ENCODE results near the gene HSF2.

HSF2 gene

DNA sequence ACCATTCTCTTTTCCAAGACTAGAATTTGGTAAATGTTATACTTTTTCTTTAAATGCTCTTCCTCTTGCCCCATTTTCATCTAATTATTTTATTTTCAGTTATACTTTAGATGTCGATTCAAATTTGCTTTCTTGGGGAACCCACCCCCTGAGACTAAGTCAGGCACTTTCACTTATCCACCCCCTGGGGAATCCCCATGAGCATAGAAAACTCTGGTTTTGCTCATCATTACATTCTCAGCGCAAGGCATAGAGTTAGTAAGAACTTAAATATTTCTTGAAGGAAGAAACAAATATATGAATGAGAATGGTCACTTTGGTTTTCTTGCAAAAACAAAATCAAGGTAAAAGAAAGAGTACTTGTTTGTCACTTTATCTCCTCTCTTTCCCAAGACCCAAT lies 25.1 kb upstream of the HSF2 start:
- Histone ChIP-seq H3K9me2 (replicated peaks; ENCODE audit: control insufficient read depth, low read length) (no peaks in the 10 kb centered on the region), H3K27me3 (ENCODE audit: control insufficient read depth, low read length) (peaks cover 5% of the 10 kb centered on the region; the same call in 1 of the 2 replicates), H3K9me3 (ENCODE audit: control insufficient read depth, insufficient read depth, low read length) (no peaks in the 10 kb centered on the region), H3K4me3 (ENCODE audit: low read length) (no peak overlapping the region), H4K20me1 (ENCODE audit: control insufficient read depth, insufficient read depth, low read depth, low read length) (no peaks in the 10 kb centered on the region), H3F3A (ENCODE audit: control insufficient read depth, insufficient read depth) (no peaks in the 10 kb centered on the region), H3K36me3 (ENCODE audit: control insufficient read depth, low read length) (no peaks in the 10 kb centered on the region), H3K4me2 (ENCODE audit: low read length) (no peak overlapping the region), H3K27ac (ENCODE audit: low read depth, low read length) (no peak overlapping the region), H3K4me1 (ENCODE audit: control insufficient read depth, low read length) (no peaks in the 10 kb centered on the region), H3K79me2 (ENCODE audit: control insufficient read depth, low read length) (no peaks in the 10 kb centered on the region)
- no peak for TF ChIP-seq EZH2phosphoT487 (IDR thresholded peaks at IDR 0.05; ENCODE audit: borderline replicate concordance, low read length)
- TF ChIP-seq, protein P1, sequence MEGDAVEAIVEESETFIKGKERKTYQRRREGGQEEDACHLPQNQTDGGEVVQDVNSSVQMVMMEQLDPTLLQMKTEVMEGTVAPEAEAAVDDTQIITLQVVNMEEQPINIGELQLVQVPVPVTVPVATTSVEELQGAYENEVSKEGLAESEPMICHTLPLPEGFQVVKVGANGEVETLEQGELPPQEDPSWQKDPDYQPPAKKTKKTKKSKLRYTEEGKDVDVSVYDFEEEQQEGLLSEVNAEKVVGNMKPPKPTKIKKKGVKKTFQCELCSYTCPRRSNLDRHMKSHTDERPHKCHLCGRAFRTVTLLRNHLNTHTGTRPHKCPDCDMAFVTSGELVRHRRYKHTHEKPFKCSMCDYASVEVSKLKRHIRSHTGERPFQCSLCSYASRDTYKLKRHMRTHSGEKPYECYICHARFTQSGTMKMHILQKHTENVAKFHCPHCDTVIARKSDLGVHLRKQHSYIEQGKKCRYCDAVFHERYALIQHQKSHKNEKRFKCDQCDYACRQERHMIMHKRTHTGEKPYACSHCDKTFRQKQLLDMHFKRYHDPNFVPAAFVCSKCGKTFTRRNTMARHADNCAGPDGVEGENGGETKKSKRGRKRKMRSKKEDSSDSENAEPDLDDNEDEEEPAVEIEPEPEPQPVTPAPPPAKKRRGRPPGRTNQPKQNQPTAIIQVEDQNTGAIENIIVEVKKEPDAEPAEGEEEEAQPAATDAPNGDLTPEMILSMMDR (IDR thresholded peaks at IDR 0.05; ENCODE audit: low read depth, low read length, poor library complexity, severe bottlenecking): no peak

DNA sequence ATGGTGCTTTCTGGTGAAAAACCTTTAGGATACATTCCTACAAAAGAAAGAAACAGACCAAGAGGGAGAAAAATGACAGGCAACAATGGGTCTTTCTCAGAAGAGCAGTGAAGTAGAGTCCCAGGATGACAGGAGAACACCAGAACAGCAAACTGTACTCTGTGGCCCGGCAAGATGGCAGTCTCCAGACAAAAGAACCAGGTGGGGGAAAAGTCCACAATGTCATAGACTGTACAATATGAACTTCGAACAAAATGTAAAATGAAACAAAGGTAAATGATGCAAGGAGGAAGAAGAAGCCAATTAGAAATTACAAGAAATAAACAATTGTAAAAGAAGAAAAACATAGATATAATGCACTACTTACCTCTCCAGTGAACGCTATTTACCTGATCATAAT lies 23.2 kb upstream of the HSF2 start:
- H3K27me3 ChIP-seq (ENCODE audit: control insufficient read depth, low read length): peaks cover 5% of the 10 kb centered on the region; the same call in 1 of the 2 replicates
- H3K4me2 ChIP-seq (ENCODE audit: low read length): no peak overlapping the region
- no peaks in the 10 kb centered on the region for H3F3A ChIP-seq (ENCODE audit: control insufficient read depth, insufficient read depth)
- H3K4me3 ChIP-seq (ENCODE audit: low read length): no peak overlapping the region
- no peaks in the 10 kb centered on the region for H3K79me2 ChIP-seq (ENCODE audit: control insufficient read depth, low read length)
- no peaks in the 10 kb centered on the region for H3K4me1 ChIP-seq (ENCODE audit: control insufficient read depth, low read length)
- H3K27ac ChIP-seq (ENCODE audit: low read depth, low read length): no peak overlapping the region
- no peaks in the 10 kb centered on the region for H4K20me1 ChIP-seq (ENCODE audit: control insufficient read depth, insufficient read depth, low read depth, low read length)
- H3K9me3 ChIP-seq (ENCODE audit: control insufficient read depth, insufficient read depth, low read length): no peaks in the 10 kb centered on the region
- TF ChIP-seq EZH2phosphoT487 (IDR thresholded peaks at IDR 0.05; ENCODE audit: borderline replicate concordance, low read length): no peak
- TF ChIP-seq, protein P1 (IDR thresholded peaks at IDR 0.05; ENCODE audit: low read depth, low read length, poor library complexity, severe bottlenecking): no peak
- no peaks in the 10 kb centered on the region for H3K36me3 ChIP-seq (ENCODE audit: control insufficient read depth, low read length)
- no peaks in the 10 kb centered on the region for H3K9me2 ChIP-seq (replicated peaks; ENCODE audit: control insufficient read depth, low read length)

DNA sequence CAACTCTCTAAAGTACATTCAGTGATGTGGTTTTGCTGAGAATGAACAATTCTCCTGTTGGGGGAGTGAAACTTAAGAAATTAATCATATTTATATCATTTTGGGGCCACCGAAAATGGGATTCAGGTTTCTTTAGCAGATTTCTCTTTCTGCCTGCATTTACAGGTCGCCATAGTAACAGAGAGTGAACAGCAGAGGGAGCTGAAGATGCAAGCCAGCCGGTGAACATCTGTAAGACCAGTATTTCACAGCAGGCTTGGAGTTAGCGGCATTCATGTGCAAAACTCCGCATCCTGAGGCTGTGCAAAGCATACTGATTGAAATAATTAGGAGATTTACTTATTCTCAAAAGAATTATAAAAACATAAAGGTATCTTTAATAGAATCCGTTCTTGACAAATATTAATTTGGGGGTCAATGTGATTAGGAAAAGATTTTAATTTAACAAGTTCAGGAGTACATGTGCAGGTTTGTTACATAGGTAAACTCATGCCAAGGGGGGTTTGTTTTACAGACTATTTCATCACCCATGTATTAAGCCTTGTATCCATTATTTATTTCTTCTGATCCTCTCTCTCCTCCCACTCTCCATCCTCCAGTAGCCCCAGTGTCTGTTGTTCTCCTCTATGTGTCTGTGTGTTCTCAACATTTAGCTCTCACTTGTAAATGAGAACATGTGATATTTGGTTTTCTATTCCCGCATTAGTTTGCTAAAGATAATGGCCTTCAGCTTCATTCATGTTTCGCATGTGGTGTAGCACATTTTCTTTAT lies 17.8 kb upstream of the HSF2 start:
- no peaks in the 10 kb centered on the region for H3K9me3 ChIP-seq (ENCODE audit: control insufficient read depth, insufficient read depth, low read length)
- no peaks in the 10 kb centered on the region for H3K79me2 ChIP-seq (ENCODE audit: control insufficient read depth, low read length)
- no peak overlapping the region for H3K27ac ChIP-seq (ENCODE audit: low read depth, low read length)
- H3K27me3 ChIP-seq (ENCODE audit: control insufficient read depth, low read length): no peaks in the 10 kb centered on the region
- TF ChIP-seq EZH2phosphoT487 (IDR thresholded peaks at IDR 0.05; ENCODE audit: borderline replicate concordance, low read length): no peak
- TF ChIP-seq, protein P1 (IDR thresholded peaks at IDR 0.05; ENCODE audit: low read depth, low read length, poor library complexity, severe bottlenecking): peak; percentile 71
- no peaks in the 10 kb centered on the region for H3K4me1 ChIP-seq (ENCODE audit: control insufficient read depth, low read length)
- no peaks in the 10 kb centered on the region for H3K36me3 ChIP-seq (ENCODE audit: control insufficient read depth, low read length)
- no peaks in the 10 kb centered on the region for H3K9me2 ChIP-seq (replicated peaks; ENCODE audit: control insufficient read depth, low read length)
- H4K20me1 ChIP-seq (ENCODE audit: control insufficient read depth, insufficient read depth, low read depth, low read length): no peaks in the 10 kb centered on the region
- no peaks in the 10 kb centered on the region for H3F3A ChIP-seq (ENCODE audit: control insufficient read depth, insufficient read depth)
- no peak overlapping the region for H3K4me3 ChIP-seq (ENCODE audit: low read length)
- H3K4me2 ChIP-seq (ENCODE audit: low read length): no peak overlapping the region

All from DOHH2 (cell line).